Amniotic epithelial cell (primary cell): Measurements from ENCODE around the gene TAF11L11.
"Not testable (repeated sequence)": the region's sequence is repeated elsewhere in the genome, so short reads cannot be mapped to it uniquely, and the experiment has no call there.

Experiments
- DNase-seq: peaks from one replicate; pipeline ENCODE4 v3.0.0-alpha.2; 2010; ENCODE audit warnings: low read depth

TAF11L11 gene

DNA sequence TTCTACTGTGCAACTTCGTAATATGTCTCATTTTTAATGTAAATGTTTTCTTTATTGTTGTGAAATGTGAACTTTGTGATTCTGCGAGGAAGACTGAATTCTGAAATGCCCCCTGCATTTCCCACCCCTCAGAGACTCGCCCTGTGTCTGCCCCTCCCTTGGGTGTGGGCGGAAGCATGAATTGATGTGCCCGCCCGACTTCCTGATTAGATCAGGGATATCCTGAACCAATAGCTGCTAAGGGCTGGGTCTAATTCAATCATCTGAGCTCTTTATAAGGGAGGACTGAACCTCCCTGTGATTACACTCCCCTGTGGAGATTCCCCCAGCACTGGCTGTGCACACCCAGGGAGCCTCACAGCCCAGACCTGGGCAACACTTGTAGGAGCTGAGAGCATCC is at the start of gene TAF11L11:
TAF11L11 (plus strand) TSS at position 304 of the 400 bp plus-strand sequence.
- DNase-seq = not testable (repeated sequence)

DNA sequence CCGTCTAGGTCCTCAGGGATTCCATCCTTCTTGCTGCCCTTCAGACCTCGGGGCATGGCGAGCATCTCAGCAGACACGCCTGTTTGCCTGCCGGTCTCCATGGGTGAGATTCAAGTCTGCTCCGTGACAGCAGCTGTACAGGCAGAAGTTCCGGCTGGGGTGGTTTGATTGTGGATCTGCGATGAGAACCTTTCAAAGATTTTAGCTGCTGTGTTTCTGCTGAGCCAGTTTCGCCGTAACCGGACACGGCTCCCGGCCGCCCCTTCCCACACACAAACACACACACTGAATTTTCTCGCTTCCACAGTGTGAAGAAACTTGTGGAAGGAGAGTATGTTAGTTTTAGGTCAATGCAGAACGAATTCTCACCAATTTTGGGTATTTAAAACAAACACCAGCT is 18.3 kb upstream of the TAF11L11 start, which contains the start of gene TAF11L7:
TAF11L7 (minus strand) TSS at position 101 of the 400 bp plus-strand sequence.
- DNase-seq = not testable (repeated sequence)

DNA sequence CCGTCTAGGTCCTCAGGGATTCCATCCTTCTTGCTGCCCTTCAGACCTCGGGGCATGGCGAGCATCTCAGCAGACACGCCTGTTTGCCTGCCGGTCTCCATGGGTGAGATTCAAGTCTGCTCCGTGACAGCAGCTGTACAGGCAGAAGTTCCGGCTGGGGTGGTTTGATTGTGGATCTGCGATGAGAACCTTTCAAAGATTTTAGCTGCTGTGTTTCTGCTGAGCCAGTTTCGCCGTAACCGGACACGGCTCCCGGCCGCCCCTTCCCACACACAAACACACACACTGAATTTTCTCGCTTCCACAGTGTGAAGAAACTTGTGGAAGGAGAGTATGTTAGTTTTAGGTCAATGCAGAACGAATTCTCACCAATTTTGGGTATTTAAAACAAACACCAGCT is 13.1 kb upstream of the TAF11L11 start, which contains the start of gene TAF11L8:
TAF11L8 (minus strand) TSS at position 101 of the 400 bp plus-strand sequence.
- not testable (repeated sequence) for DNase-seq

DNA sequence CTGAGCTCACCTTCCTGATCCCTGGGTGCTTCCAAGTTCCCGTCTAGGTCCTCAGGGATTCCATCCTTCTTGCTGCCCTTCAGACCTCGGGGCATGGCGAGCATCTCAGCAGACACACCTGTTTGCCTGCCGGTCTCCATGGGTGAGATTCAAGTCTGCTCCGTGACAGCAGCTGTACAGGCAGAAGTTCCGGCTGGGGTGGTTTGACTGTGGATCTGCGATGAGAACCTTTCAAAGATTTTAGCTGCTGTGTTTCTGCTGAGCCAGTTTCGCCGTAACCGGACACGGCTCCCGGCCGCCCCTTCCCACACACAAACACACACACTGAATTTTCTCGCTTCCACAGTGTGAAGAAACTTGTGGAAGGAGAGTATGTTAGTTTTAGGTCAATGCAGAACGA is 9.7 kb upstream of the TAF11L11 start, which contains the start of gene TAF11L9:
TAF11L9 (minus strand) TSS at position 140 of the 400 bp plus-strand sequence.
- not testable (repeated sequence) for DNase-seq

DNA sequence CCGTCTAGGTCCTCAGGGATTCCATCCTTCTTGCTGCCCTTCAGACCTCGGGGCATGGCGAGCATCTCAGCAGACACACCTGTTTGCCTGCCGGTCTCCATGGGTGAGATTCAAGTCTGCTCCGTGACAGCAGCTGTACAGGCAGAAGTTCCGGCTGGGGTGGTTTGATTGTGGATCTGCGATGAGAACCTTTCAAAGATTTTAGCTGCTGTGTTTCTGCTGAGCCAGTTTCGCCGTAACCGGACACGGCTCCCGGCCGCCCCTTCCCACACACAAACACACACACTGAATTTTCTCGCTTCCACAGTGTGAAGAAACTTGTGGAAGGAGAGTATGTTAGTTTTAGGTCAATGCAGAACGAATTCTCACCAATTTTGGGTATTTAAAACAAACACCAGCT is 6.3 kb upstream of the TAF11L11 start, which contains the start of gene TAF11L10:
TAF11L10 (minus strand) TSS at position 101 of the 400 bp plus-strand sequence.
- DNase-seq = not testable (repeated sequence)

DNA sequence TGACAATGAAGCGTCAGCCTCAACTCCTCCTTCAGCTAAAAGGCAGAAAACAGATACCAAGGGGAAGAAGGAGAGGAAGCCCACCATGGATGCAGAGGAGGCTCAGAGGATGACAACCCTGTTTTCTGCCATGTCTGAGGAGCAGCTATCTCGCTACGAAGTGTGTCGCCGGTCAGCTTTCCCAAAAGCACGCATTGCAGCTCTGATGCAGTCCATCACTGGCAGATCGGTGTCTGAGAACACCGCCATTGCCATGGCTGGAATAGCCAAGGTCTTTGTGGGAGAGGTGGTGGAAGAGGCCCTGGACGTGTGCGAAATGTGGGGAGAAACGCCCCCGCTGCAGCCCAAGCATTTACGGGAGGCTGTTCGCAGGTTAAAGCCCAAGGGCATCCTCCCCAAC is 968 bp downstream of the TAF11L11 start:
- DNase-seq = no peak

DNA sequence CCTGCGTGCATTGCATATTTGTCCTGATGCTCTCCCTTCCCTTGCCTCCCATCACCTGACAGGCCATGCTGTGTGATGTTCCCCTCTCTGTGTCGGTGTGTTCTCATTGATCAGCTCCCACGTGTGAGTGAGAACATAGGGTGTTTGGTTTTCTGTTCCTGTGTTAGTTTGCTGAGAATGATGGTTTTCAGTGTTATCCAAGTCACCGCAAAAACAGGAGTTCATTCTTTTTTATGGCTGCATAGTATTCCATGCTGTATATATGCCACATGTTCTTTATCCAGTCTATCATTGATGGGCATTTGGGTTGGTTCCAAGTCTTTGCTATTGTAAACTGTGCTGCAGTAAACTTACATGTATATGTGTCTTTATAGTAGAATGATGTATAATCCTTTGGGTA is 3.5 kb downstream of the TAF11L11 start:
- not testable (repeated sequence) for DNase-seq

DNA sequence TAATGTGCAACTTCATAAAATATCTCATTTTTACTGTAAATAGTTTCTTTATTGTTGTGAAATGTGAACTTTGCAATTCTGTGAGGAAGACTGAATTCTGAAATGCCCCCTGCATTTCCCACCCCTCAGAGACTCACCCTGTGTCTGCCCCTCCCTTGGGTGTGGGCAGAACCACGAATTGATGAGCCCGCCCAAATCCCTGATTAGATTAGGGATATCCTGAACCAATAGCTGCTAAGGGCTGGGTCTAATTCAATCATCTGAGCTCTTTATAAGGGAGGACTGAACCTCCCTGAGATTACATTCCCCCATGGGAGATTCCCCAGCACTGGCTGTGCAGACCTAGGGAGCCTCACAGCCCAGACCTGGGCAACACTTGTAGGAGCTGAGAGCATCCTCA is 6.1 kb downstream of the TAF11L11 start, which contains the start of gene TAF11L12:
TAF11L12 (plus strand) TSS at position 301 of the 400 bp plus-strand sequence.
- not testable (repeated sequence) for DNase-seq

DNA sequence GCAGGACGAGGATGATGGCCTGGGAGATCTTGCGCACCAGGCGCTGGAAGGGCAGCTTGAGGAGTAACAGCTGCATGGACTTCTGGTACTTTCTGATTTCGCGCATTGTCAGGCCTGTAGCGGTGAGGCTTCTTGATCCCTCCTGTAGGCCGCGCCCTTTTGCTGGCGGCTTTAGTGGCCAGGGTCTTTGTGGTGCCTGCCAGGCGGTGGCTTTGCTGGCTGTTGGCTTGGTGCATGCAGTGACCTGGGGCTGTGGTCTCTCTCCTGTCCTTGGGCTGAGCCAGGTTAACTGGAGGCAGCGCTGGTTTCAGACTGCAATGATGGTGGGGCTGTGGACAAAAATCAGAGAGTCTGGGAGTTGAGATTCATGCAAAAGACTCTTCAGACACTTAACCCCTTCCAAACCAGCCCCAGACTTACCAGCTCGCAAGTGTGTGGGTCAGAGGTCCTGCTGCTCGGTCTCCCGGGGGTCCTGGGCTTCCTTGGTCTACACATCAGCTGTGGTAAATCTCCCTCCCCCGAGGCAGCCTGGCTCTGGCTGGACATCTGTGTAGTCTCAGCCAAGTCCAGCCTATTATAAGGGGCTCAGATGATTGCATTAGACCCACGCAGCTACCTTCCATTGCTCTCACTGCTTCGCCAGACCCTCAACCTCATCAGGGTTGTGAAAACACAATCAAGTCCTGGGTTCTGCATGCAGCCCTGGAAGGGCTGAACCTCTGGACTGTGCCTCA is 11.1 kb downstream of the TAF11L11 start:
- no peak for DNase-seq

DNA sequence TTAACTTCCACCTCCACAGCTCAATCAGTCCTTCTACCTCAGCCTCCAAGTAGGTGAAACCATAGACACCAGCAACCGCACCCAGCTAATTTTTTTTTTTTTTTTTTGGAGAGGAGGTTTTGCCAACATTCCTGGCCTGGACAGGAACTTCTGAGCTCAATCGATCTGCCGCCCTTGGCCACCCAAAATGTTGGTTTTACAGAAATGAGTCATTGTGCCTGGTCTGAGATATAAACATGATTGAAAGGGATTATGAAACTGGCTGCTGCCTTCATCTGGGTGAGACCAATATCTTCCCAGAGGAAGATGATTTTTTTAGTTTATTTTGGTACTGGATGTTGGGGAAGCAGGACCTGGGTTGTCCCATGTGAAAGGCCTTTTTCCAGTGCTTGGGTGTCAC is 15.4 kb downstream of the TAF11L11 start:
- DNase-seq = no peak

DNA sequence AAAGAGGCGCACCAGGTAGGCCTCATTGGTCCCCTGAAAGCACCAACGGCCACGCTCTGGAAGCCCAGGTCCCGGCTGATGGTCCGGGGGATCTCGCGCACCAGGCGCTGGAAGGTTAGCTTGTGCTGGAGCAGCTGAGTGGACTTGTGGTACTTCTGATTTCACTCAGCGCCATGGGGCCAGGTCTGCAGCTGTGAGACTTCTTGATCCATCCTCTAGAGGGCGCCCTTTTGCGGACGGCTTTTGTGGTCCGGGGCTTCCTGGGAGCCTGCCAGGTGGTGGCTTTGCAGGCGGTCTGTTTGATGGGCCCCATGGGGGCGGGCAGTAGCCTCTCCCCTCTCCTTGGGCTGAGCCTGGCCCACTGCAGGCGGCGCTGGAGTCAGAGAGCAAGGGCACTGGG is 16.6 kb downstream of the TAF11L11 start:
- no peak for DNase-seq

DNA sequence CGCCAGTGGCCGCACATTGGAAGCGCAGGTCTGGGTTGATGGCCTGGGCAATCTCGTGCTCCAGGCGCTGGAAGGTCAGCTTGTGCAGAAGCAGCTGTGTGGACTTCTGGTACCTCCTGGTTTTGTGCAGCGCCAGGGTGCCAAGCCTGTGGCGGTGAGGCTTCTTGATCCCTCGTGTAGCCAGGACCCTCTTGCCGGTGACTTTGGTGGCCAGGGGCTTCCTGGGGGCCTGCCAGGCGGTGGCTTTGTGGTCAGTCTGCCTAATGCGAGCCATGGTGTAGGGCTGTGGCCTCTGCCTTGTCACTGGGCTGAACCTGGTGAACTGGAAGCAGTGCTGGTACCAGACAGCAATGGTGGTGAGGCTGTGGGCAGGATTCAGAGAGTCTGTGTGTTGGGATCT is 21.7 kb downstream of the TAF11L11 start:
- DNase-seq = no peak

DNA sequence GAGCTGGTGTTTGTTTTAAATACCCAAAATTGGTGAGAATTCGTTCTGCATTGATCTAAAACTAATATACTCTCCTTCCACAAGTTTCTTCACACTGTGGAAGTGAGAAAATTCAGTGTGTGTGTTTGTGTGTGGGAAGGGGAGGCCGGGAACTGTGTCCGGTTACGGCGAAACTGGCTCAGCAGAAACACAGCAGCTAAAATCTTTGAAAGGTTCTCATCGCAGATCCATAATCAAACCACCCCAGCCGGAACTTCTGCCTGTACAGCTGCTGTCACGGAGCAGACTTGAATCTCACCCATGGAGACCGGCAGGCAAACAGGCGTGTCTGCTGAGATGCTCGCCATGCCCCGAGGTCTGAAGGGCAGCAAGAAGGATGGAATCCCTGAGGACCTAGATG is 27.8 kb downstream of the TAF11L11 start, which contains the start of gene TAF11L13:
TAF11L13 (plus strand) TSS at position 301 of the 400 bp plus-strand sequence.
- DNase-seq = not testable (repeated sequence)

DNA sequence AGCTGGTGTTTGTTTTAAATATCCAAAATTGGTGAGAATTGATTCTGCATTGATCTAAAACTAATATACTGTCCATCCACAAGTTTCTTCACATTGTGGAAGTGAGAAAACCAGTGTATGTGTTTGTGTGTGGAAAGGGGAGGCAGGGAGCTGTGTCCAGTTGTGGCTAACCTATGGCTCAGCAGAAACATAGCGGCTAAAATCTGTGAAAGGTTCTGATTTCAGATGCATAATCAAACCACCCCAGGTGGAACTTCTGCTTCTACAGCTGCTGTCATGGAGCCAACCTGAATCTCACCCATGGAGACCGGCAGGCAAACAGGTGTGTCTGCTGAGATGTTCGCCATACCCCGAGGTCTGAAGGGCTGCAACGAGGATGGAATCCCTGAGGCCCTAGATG is 30.2 kb downstream of the TAF11L11 start, which contains the start of gene TAF11L14:
TAF11L14 (plus strand) TSS at position 301 of the 400 bp plus-strand sequence.
- DNase-seq = no peak

DNA sequence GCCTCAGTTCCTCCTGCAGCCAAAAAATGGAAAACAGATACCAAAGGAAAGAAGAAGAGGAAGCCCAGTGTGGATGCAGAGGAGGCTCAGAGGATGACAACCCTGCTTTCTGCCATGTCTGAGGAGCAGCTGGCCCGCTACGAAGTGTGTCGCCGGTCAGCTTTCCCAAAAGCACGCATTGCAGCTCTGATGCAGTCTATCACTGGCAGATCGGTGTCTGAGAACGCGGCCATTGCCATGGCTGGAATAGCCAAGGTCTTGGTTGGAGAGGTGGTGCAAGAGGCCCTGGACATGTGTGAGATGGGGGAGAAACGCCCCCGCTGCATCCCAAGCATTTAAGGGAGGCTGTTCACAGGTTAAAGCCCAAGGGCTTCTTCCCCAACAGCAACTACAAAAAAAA is 45.2 kb downstream of the TAF11L11 start:
- DNase-seq = not testable (repeated sequence)

DNA sequence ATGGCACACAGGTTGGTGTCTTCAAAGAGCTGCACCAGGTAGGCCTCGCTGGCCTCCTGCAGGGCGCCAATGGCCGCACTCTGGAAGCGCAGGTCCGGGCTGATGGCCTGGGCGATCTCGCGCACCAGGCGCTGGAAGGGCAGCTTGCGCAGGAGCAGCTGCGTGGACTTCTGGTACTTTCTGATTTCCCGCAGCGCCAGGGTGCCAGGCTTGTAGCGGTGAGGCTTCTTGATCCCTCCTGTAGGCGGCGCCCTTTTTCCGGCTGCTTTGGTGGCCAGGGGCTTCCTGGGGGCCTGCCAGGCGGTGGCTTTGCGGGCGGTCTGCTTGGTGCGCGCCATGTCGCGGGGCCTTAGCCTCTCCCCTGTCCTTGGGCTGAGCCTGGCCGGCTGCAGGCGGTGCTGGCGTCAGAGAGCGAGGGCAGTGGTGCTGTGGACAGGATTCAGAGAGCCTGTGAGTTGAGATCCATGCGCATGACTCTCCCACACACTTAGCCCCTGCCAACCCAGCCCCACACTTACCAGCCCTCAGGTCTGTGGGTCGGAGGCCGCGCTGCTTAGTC is 51.3 kb downstream of the TAF11L11 start:
- DNase-seq = not testable (repeated sequence)
